Aorta (tissue), 5 donors: ENCODE data around the gene WNT6. TPM values are rescaled to one million over a fixed set of nuclear protein-coding genes. Genes with fewer than 3 reads are reported as not detected.

Experiments
- ATAC-seq: fragments of 200-7000 bp; cut with Tn5 transposase; one replicate; pipeline ENCODE4 v1.9.1; 2022; ENCODE audit warnings: moderate library complexity; ENCODE audit not compliant: low FRiP score
- DNase-seq, 2 donors: peaks; one replicate each; pipeline ENCODE4 v3.0.0-alpha.2; 2020
- H3K27ac ChIP-seq, 2 donors: one replicate each; pipeline ENCODE4 v1.5.1; 2013; ENCODE audit warnings: low read length in 2 of 2, mild to moderate bottlenecking in 2 of 2, moderate library complexity in 2 of 2, control low read depth in 1 of 2, inconsistent platforms in 1 of 2, low read depth in 1 of 2
- H3K27me3 ChIP-seq, 2 donors: one replicate each; pipeline ENCODE4 v1.6.1; 2013; ENCODE audit warnings: control low read depth in 1 of 2, low read length in 1 of 2, mild to moderate bottlenecking in 1 of 2, moderate library complexity in 1 of 2; ENCODE audit not compliant: insufficient read depth in 2 of 2, control insufficient read depth in 1 of 2
- H3K36me3 ChIP-seq, 2 donors: one replicate each; pipeline ENCODE4 v1.6.1; 2013; ENCODE audit warnings: control low read depth in 1 of 2, low read length in 1 of 2, mild to moderate bottlenecking in 1 of 2; ENCODE audit not compliant: insufficient read depth in 2 of 2, control insufficient read depth in 1 of 2
- H3K4me1 ChIP-seq, 2 donors: one replicate each; pipeline ENCODE4 v1.6.1; 2013; ENCODE audit warnings: low read length in 2 of 2, control low read depth in 1 of 2, mild to moderate bottlenecking in 1 of 2, moderate library complexity in 1 of 2; ENCODE audit not compliant: insufficient read depth in 2 of 2, control insufficient read depth in 1 of 2
- H3K4me3 ChIP-seq, 2 donors: one replicate each; pipeline ENCODE4 v1.5.1; 2013; ENCODE audit warnings: low read length in 2 of 2, control low read depth in 1 of 2, mild to moderate bottlenecking in 1 of 2
- H3K9me3 ChIP-seq: one replicate; pipeline ENCODE4 v1.6.1; 2013; ENCODE audit warnings: mild to moderate bottlenecking, low read length; ENCODE audit not compliant: control insufficient read depth
- WGBS, 2 donors: extraction: QIAGEN DNeasy Blood & Tissue Kit; methylation state at CpG; one replicate each; pipeline ENCODE4 v1.1.7; 2013; 5-methylcytosine and 5-hydroxymethylcytosine counted together
- intact Hi-C, 2 donors: fragments of 100-400 bp; cut with DNase I; formaldehyde crosslinking; loops; one replicate each; pipeline versions ENCODE4 v1.14.2 to v1.15.0; 2022
- polyA plus RNA-seq, 2 donors: library from polyadenylated mRNA; stranded (reverse); fragments of 200-250 nt; gene quantifications; one replicate each; pipeline ENCODE4 v1.2.3, GENCODE V29; 2013
- total RNA-seq, 2 donors: library from RNA; stranded (reverse); fragmentation: NEBNext Ultra II Directional; extraction: Animal tissue kit (Norgen Biotek cat#: 25700); gene quantifications; one replicate each; pipeline ENCODE4 v1.2.1, GENCODE V29; 2021
- donor health status: healthy with polysubstance abuse.
- donor health status: Bipolar disorder and iron deficiency.
- donor health status: DM: no; HTN: no; CAD: no.
- donor health status: DM: no; HTN: no; CAD: no.
- donor health status: DM: yes; HTN: yes; CAD: no.

Gene WNT6
- total and polyA plus RNA-seq, 4 donors: 0.88 to 2.1 TPM; not detected in 2

- no peak overlapping the region for H3K4me3 ChIP-seq
- ATAC-seq (no peak), DNase-seq (no peak)
- WGBS, 2 donors: 70 to 80% methylated on average over 6 of the region's 6 CpGs
- H3K9me3 ChIP-seq: no peaks in the 10 kb centered on the region
- no peaks in the 10 kb centered on the region for H3K27me3 ChIP-seq
- no peaks in the 10 kb centered on the region for H3K36me3 ChIP-seq
- no peak overlapping the region for H3K27ac ChIP-seq
- intact Hi-C loops: no loop called here
- no peaks in the 10 kb centered on the region for H3K4me1 ChIP-seq
Observed at GRCh38 chr2:218867900-218868299, 8.3 kb downstream of the WNT6 start.

GRCh38 chr2:218869064-218869463 is 9.5 kb downstream of the WNT6 start:
- intact Hi-C loops: no loop called here
- ATAC-seq (no peak), DNase-seq (no peak)
- H3K27ac ChIP-seq: no peak overlapping the region
- no peaks in the 10 kb centered on the region for H3K4me1 ChIP-seq
- H3K4me3 ChIP-seq: no peak overlapping the region
- H3K36me3 ChIP-seq: no peaks in the 10 kb centered on the region
- H3K9me3 ChIP-seq: no peaks in the 10 kb centered on the region
- no peaks in the 10 kb centered on the region for H3K27me3 ChIP-seq
- 94 to 96% methylated on average over 9 of the region's 9 CpGs for WGBS, 2 donors

GRCh38 chr2:218870984-218871344 is 11.4 kb downstream of the WNT6 start:
- Histone ChIP-seq H3K36me3 (no peaks in the 10 kb centered on the region), H3K4me3 (no peak overlapping the region), H3K9me3 (no peaks in the 10 kb centered on the region), H3K27ac (no peak overlapping the region), H3K4me1 (no peaks in the 10 kb centered on the region), H3K27me3 (no peaks in the 10 kb centered on the region)
- intact Hi-C loops: no loop called here
- peak; percentile 74 to 80 for DNase-seq
- 4 to 5% methylated on average over 16 to 18 of the region's 18 CpGs for WGBS, 2 donors
- ATAC-seq: no peak

GRCh38 chr2:218871345-218872302 is 12.0 kb downstream of the WNT6 start:
- no peak overlapping the region for H3K4me3 ChIP-seq
- no peaks in the 10 kb centered on the region for H3K4me1 ChIP-seq
- WGBS, 2 donors: 1 to 2% methylated on average over 56 to 60 of the region's 60 CpGs
- no peaks in the 10 kb centered on the region for H3K36me3 ChIP-seq
- ATAC-seq (no peak), DNase-seq (no peak)
- no peaks in the 10 kb centered on the region for H3K27me3 ChIP-seq
- intact Hi-C loops: no loop called here
- H3K9me3 ChIP-seq: no peaks in the 10 kb centered on the region
- H3K27ac ChIP-seq: no peak overlapping the region

- intact Hi-C loops: no loop called here
- ATAC-seq (no peak), DNase-seq (no peak)
- H3K27ac ChIP-seq: no peak overlapping the region
- H3K4me1 ChIP-seq: no peaks in the 10 kb centered on the region
- no peak overlapping the region for H3K4me3 ChIP-seq
- no peaks in the 10 kb centered on the region for H3K27me3 ChIP-seq
- no peaks in the 10 kb centered on the region for H3K36me3 ChIP-seq
- 9 to 10% methylated on average over 19 to 22 of the region's 22 CpGs for WGBS, 2 donors
- no peaks in the 10 kb centered on the region for H3K9me3 ChIP-seq
Observed at GRCh38 chr2:218872645-218873358, 13.2 kb downstream of the WNT6 start.

- Histone ChIP-seq H3K4me1 (no peaks in the 10 kb centered on the region), H3K27me3 (no peaks in the 10 kb centered on the region), H3K27ac (no peak overlapping the region), H3K4me3 (no peak overlapping the region), H3K9me3 (no peaks in the 10 kb centered on the region), H3K36me3 (no peaks in the 10 kb centered on the region)
- WGBS, 2 donors: 4% methylated on average over 81 to 86 of the region's 86 CpGs
- ATAC-seq (no peak), DNase-seq (no peak)
- intact Hi-C loops: no loop called here
Observed at GRCh38 chr2:218873359-218874194, 14.0 kb downstream of the WNT6 start.

- Histone ChIP-seq H3K36me3 (no peaks in the 10 kb centered on the region), H3K27ac (no peak overlapping the region), H3K9me3 (no peaks in the 10 kb centered on the region), H3K4me3 (no peak overlapping the region), H3K27me3 (no peaks in the 10 kb centered on the region), H3K4me1 (no peaks in the 10 kb centered on the region)
- intact Hi-C loops: loop anchor here (1.0 to 2.0 kb wide), 2 partner anchors 23 kb away; no protein-coding TSS in a partner anchor
- WGBS, 2 donors: 47 to 51% methylated on average over 2 of the region's 2 CpGs
- ATAC-seq (no peak), DNase-seq (no peak)
Observed at GRCh38 chr2:218875692-218876246, 16.2 kb downstream of the WNT6 start.

- Histone ChIP-seq H3K27ac (no peak overlapping the region), H3K27me3 (no peaks in the 10 kb centered on the region), H3K4me3 (no peak overlapping the region), H3K36me3 (no peaks in the 10 kb centered on the region), H3K4me1 (no peaks in the 10 kb centered on the region), H3K9me3 (no peaks in the 10 kb centered on the region)
- ATAC-seq (peak; percentile 47), DNase-seq (peak in 1 of 2 donors; percentile 82)
- intact Hi-C loops: loop anchor here (1.0 to 2.0 kb wide), 2 partner anchors 22 kb away; no protein-coding TSS in a partner anchor
- 0 to 2% methylated on average over 3 of the region's 3 CpGs for WGBS, 2 donors
Observed at GRCh38 chr2:218876562-218877219, 17.1 kb downstream of the WNT6 start.
